GM12878 (cell line): ENCODE data around the gene TSHZ3. TPM values are rescaled to one million over a fixed set of nuclear protein-coding genes. Genes with fewer than 3 reads are reported as not detected.

Experiments
- ATAC-seq: fragments of 200-7000 bp; cut with Tn5 transposase; 3 replicates; pipeline ENCODE4 v1.9.1; 2020; ENCODE audit warnings: mild to moderate bottlenecking, moderate library complexity
- BruUV-seq: library from RNA; stranded (reverse); fragments of 400-500 nt; replicated peaks from 2 replicates; lab custom pipeline; 2021; lab: Mats Ljungman, UMichigan
- CTCF ChIA-PET: fragments of 300-600 bp; sonication (Branson Sonifier 250); formaldehyde crosslinking; extraction: SDS; loops from one replicate; lab custom pipeline; 2021; ENCODE audit warnings: inconsistent platforms; lab: Yijun Ruan, JAX
- POLR2A ChIA-PET: fragments of 350-600 bp; formaldehyde crosslinking; extraction: SDS; loops from one replicate; lab custom pipeline; 2021; ENCODE audit warnings: inconsistent platforms; lab: Charles Lee
- RAD21 ChIA-PET: fragments of 300-600 bp; sonication (Branson Sonifier 250); formaldehyde crosslinking; loops from one replicate; lab custom pipeline; 2023; ENCODE audit warnings: antibody characterized with exemption; ENCODE audit not compliant: unreplicated experiment; lab: Charles Lee
- SMC1A ChIA-PET: fragments of 300-600 bp; sonication (Branson Sonifier 250); formaldehyde crosslinking; loops from one replicate; lab custom pipeline; 2023; ENCODE audit not compliant: unreplicated experiment, uncharacterized antibody; lab: Charles Lee
- DNase-seq: peaks from one replicate; pipeline ENCODE4 v3.0.0-alpha.2; 2011; ENCODE audit warnings: low read depth, low spot score
- FAIRE-seq: peaks from 3 replicates; lab custom pipeline; 2011; peaks lifted over from hg19 to GRCh38; lab: Jason Lieb, UNC
- H2AFZ ChIP-seq: 2 replicates; pipeline ENCODE4 v1.6.0; 2011; ENCODE audit warnings: low read depth, low read length, control low read depth; ENCODE audit not compliant: control insufficient read depth
- H3K27ac ChIP-seq: 2 replicates; pipeline ENCODE4 v1.5.1; 2011; ENCODE audit warnings: control low read depth; ENCODE audit not compliant: control insufficient read depth, insufficient read depth
- H3K27me3 ChIP-seq, 2 experiments: replicated peaks in 1 of 2; 2 replicates each; pipeline versions ENCODE4 v1.6.0 to v1.6.1; 2011; ENCODE audit warnings: low read length in 1 of 2; ENCODE audit not compliant: control insufficient read depth in 2 of 2, insufficient read depth in 2 of 2
- H3K36me3 ChIP-seq, 2 experiments: 2 replicates each; pipeline ENCODE4 v1.5.1; 2011; ENCODE audit warnings: low read length in 1 of 2; ENCODE audit not compliant: control insufficient read depth in 2 of 2, insufficient read depth in 2 of 2
- H3K4me1 ChIP-seq: 2 replicates; pipeline ENCODE4 v1.6.1; 2011; ENCODE audit warnings: mild to moderate bottlenecking, low read length, moderate library complexity, mixed read lengths; ENCODE audit not compliant: control insufficient read depth, insufficient read depth
- H3K4me2 ChIP-seq: 2 replicates; pipeline ENCODE4 v1.6.0; 2011; ENCODE audit warnings: control low read depth; ENCODE audit not compliant: control insufficient read depth, insufficient read depth
- H3K4me3 ChIP-seq: fragments of 200-600 bp; sonication (generic); 2 replicates; pipeline ENCODE4 v1.5.1; 2016
- H3K79me2 ChIP-seq: 2 replicates; pipeline ENCODE4 v1.6.0; 2011; ENCODE audit warnings: low read length; ENCODE audit not compliant: control insufficient read depth, insufficient read depth
- H3K9ac ChIP-seq: 2 replicates; pipeline ENCODE4 v1.8.0; 2011; ENCODE audit warnings: low read length, control low read depth, mixed read lengths; ENCODE audit not compliant: control insufficient read depth, insufficient read depth
- H3K9me3 ChIP-seq: replicated peaks from 3 replicates; pipeline ENCODE4 v1.5.1; 2011; ENCODE audit warnings: mild to moderate bottlenecking, low read length; ENCODE audit not compliant: control insufficient read depth, insufficient read depth
- H4K20me1 ChIP-seq: 2 replicates; pipeline ENCODE4 v1.6.0; 2011; ENCODE audit not compliant: control insufficient read depth, insufficient read depth
- EED ChIP-seq: sonication (generic); IDR thresholded peaks from 2 replicates; pipeline ENCODE4 v1.6.1; 2016; ENCODE audit warnings: antibody characterized with exemption, low read depth
- JUNB ChIP-seq: IDR thresholded peaks from 2 replicates; pipeline ENCODE4 v1.6.1; 2016; ENCODE audit warnings: antibody characterized with exemption, mild to moderate bottlenecking
- NFIC ChIP-seq: IDR thresholded peaks from 2 replicates; pipeline ENCODE4 v1.6.1; 2012; ENCODE audit warnings: low read depth, mild to moderate bottlenecking, inconsistent platforms, low read length, moderate library complexity
- NR2C1 ChIP-seq: fragments of 450-650 bp; IDR thresholded peaks from 2 replicates; pipeline ENCODE4 v1.6.1; 2017; ENCODE audit warnings: antibody characterized with exemption, mild to moderate bottlenecking, moderate library complexity
- PML ChIP-seq: IDR thresholded peaks from 2 replicates; pipeline ENCODE4 v1.6.1; 2012; ENCODE audit warnings: low read length, inconsistent platforms
- POLR2A ChIP-seq: IDR thresholded peaks from 2 replicates; pipeline ENCODE4 v1.6.1; 2011; ENCODE audit warnings: low read depth, mild to moderate bottlenecking, low read length
- POLR2AphosphoS2 ChIP-seq: IDR thresholded peaks from 2 replicates; pipeline ENCODE4 v1.6.1; 2011; ENCODE audit warnings: low read depth, mild to moderate bottlenecking, low read length, improper control_type of control experiment, moderate library complexity
- RUNX3 ChIP-seq: IDR thresholded peaks from 2 replicates; pipeline ENCODE4 v1.6.1; 2012; ENCODE audit warnings: low read length, inconsistent platforms
- SIX5 ChIP-seq: IDR thresholded peaks from 2 replicates; pipeline ENCODE4 v1.6.1; 2011; ENCODE audit warnings: mild to moderate bottlenecking, low read depth, low read length, moderate library complexity; ENCODE audit not compliant: severe bottlenecking
- SP1 ChIP-seq: IDR thresholded peaks from one replicate; pipeline ENCODE4 v1.6.1; 2011; ENCODE audit warnings: low read depth, low read length
- TCF3 ChIP-seq: IDR thresholded peaks from 2 replicates; pipeline ENCODE4 v1.6.1; 2012; ENCODE audit warnings: low read depth, mild to moderate bottlenecking, low read length, borderline replicate concordance; ENCODE audit not compliant: insufficient read depth
- USF1 ChIP-seq: IDR thresholded peaks from 2 replicates; pipeline ENCODE4 v1.6.1; 2011; ENCODE audit warnings: borderline replicate concordance, low read depth, mild to moderate bottlenecking, moderate library complexity, mixed read lengths, low read length; ENCODE audit not compliant: insufficient read depth; ENCODE audit errors: extremely low read length
- ZBTB11 ChIP-seq: fragments of 450-650 bp; formaldehyde crosslinking; IDR thresholded peaks from 2 replicates; pipeline ENCODE4 v1.5.0; 2022; ENCODE audit warnings: mild to moderate bottlenecking, missing genetic modification characterization
- ZSCAN29 ChIP-seq: fragments of 450-650 bp; IDR thresholded peaks from 2 replicates; pipeline ENCODE4 v1.6.1; 2017; ENCODE audit warnings: mild to moderate bottlenecking, moderate library complexity
- WGBS: methylation state at CpG from one replicate; pipeline ENCODE4 v1.1.6; 2016; ENCODE audit warnings: low lambda C conversion rate; ENCODE audit not compliant: insufficient replicate concordance, insufficient coverage; ENCODE audit errors: missing lambda C conversion rate; 5-methylcytosine and 5-hydroxymethylcytosine counted together
- in situ Hi-C: fragments of 300-500 bp; cut with MboI; formaldehyde crosslinking; loops from 9 replicates; pipeline ENCODE4 v1.14.3; 2018; ENCODE audit warnings: mixed read lengths
- intact Hi-C: fragments of 100-400 bp; cut with micrococcal nuclease; formaldehyde crosslinking; loops from one replicate; pipeline ENCODE4 v1.14.2; 2022; ENCODE audit not compliant: unreplicated experiment
- polyA plus RNA-seq, 11 experiments: library from polyadenylated mRNA; depleted of rRNA in 4 of 11; unstranded in 6 of 11; stranded (reverse) in 5 of 11; fragments of >200 nt; fragmentation: Nextera tagmentation in 4 of 11; fragmentation: Illumina TruSeq in 1 of 11; extraction: Ambion mirVana in 4 of 11; extraction: Trizol in 1 of 11; gene quantifications; 1 replicate in 1 of 11; 2 replicates in 10 of 11; pipeline versions ENCODE4 v1.2.1 to v1.2.3, GENCODE V29; 2011 to 2016; ENCODE audit warnings: inconsistent platforms in 2 of 11, missing spikeins in 2 of 11, low read depth in 1 of 11
- total RNA-seq, 4 experiments: library from RNA; depleted of rRNA in 3 of 4; stranded (reverse); fragments of >200 nt in 3 of 4; fragmentation: Illumina TruSeq in 1 of 4; extraction: Trizol in 1 of 4; gene quantifications; 2 replicates each; pipeline versions ENCODE4 v1.2.1 to v1.2.3, GENCODE V29; 2013 to 2021

TSHZ3 gene
- total and polyA plus RNA-seq, 10 of the 15 experiments (the other 5 are each of a cell fraction or from before 2014, with no cell fraction given): 0.23 TPM; not detected in 9

- TF ChIP-seq ZBTB11 (no peak), SP1 (no peak), POLR2AphosphoS2 (no peak), TCF3 (no peak), NR2C1 (no peak), SIX5 (no peak)
Observed at GRCh38 chr19:31307071-31307669, 42.1 kb downstream of the TSHZ3 start (continued).

GRCh38 chr19:31306006-31306753, 43.1 kb downstream of the TSHZ3 start:
- H3K9me3 ChIP-seq: no peaks in the 10 kb centered on the region
- RAD21 ChIA-PET: no interaction called here
- no peak overlapping the region for H3K4me3 ChIP-seq
- SMC1A ChIA-PET: no interaction called here
- ATAC-seq (no peak), DNase-seq (no peak), FAIRE-seq (no peak)
- H3K27ac ChIP-seq: no peak overlapping the region
- in situ Hi-C loops: no loop called here
- WGBS: 57% methylated on average over 28 of the region's 28 CpGs
- intact Hi-C loops: no loop called here
- no TSS peak for BruUV-seq
- H3K4me1 ChIP-seq: no peaks in the 10 kb centered on the region
- CTCF ChIA-PET: no interaction called here
- TF ChIP-seq PML (no peak), ZSCAN29 (no peak), RUNX3 (no peak), EED (no peak), JUNB (no peak), USF1 (no peak), SIX5 (no peak), POLR2A (no peak), NFIC (no peak)
- H3K36me3 ChIP-seq: no peaks in the 10 kb centered on the region
- H4K20me1 ChIP-seq: no peaks in the 10 kb centered on the region
- H3K9ac ChIP-seq: no peak overlapping the region
- POLR2A ChIA-PET: no interaction called here
- H2AFZ ChIP-seq: no peak overlapping the region
- no peak overlapping the region for H3K4me2 ChIP-seq
- H3K27me3 ChIP-seq: no peaks in the 10 kb centered on the region
- H3K79me2 ChIP-seq: no peaks in the 10 kb centered on the region
